ENCODE results near the gene EGFLAM. TPM values are rescaled to one million over a fixed set of nuclear protein-coding genes. Genes with fewer than 3 reads are reported as not detected.
A peak's percentile ranks its signal among the peaks of the same experiment; 100 is the strongest.

Gene EGFLAM
- total RNA-seq, 1 donor from 2014 or later = 13.2 TPM

DNA sequence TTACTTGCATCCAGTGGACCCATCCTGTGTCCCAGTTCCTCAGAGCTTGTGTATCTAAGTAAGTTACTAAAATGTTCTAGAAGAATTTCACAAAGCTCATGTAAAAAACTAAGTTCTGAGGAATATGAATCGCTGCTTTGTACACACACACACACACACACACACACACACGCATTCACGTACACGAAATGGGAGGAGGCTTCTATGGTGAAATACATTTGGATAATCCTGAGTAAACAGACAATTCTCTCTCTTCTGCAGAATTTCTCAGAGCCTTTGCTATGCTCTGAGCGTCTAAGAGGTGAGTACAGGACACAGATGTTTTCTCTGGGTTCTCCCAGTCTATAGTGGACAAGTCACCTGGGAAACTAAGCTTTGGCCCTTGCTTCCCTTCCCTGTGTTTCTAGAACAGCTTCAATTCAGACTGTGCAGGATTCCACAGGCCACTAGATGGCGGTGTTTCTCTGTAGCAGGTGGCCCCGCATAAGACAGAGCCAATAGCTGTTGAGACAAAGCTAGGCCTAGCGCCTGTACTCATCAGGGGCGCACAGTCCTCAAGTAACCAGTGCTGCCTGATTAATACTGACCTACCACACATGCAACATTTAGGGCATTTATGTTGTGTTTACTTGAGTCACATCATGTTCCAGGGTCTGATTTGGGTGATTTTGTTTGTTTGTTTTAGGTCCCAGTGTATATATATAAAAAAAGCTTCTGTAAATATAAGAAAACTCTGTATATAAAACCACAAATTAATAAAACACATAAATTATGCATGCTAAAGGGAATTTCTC lies 183.3 kb downstream of the EGFLAM start:
- Mint-ChIP-seq H3K36me3 (ENCODE audit: unreplicated experiment) (no peaks in the 10 kb centered on the region), H3K4me1 (ENCODE audit: low read depth, unreplicated experiment) (peaks cover 2% of the 10 kb centered on the region), H3K27ac (ENCODE audit: unreplicated experiment) (peak overlapping the region; percentile 48), H3K4me3 (ENCODE audit: unreplicated experiment) (no peak overlapping the region), H3K27me3 (ENCODE audit: unreplicated experiment) (no peaks in the 10 kb centered on the region), H3K9me3 (ENCODE audit: unreplicated experiment) (peaks cover 4% of the 10 kb centered on the region)
- peak; percentile 90 for DNase-seq
- TF ChIP-seq, protein P1, sequence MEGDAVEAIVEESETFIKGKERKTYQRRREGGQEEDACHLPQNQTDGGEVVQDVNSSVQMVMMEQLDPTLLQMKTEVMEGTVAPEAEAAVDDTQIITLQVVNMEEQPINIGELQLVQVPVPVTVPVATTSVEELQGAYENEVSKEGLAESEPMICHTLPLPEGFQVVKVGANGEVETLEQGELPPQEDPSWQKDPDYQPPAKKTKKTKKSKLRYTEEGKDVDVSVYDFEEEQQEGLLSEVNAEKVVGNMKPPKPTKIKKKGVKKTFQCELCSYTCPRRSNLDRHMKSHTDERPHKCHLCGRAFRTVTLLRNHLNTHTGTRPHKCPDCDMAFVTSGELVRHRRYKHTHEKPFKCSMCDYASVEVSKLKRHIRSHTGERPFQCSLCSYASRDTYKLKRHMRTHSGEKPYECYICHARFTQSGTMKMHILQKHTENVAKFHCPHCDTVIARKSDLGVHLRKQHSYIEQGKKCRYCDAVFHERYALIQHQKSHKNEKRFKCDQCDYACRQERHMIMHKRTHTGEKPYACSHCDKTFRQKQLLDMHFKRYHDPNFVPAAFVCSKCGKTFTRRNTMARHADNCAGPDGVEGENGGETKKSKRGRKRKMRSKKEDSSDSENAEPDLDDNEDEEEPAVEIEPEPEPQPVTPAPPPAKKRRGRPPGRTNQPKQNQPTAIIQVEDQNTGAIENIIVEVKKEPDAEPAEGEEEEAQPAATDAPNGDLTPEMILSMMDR (IDR thresholded peaks at IDR 0.05; ENCODE audit: partially characterized antibody, unreplicated experiment) = peak; percentile 94

DNA sequence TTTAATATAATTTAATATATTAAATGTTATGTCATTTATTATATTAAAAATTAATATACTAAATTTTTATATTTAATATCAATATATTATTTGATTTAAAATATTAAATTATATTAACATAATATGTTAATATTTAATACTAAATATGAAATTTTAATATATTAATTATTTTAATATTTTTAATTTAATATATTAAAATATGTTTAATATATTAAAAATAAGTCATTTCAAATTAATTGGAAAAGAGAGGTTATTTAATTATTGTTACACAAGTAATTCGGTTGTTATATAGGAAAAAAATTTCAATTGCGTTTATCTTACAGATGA lies 183.9 kb downstream of the EGFLAM start:
- Mint-ChIP-seq H3K27me3 (ENCODE audit: unreplicated experiment) (no peaks in the 10 kb centered on the region), H3K9me3 (ENCODE audit: unreplicated experiment) (peaks cover 4% of the 10 kb centered on the region), H3K36me3 (ENCODE audit: unreplicated experiment) (no peaks in the 10 kb centered on the region), H3K27ac (ENCODE audit: unreplicated experiment) (no peak overlapping the region), H3K4me1 (ENCODE audit: low read depth, unreplicated experiment) (peaks cover 2% of the 10 kb centered on the region), H3K4me3 (ENCODE audit: unreplicated experiment) (no peak overlapping the region)
- TF ChIP-seq, protein P1 (IDR thresholded peaks at IDR 0.05; ENCODE audit: partially characterized antibody, unreplicated experiment) = no peak
- no peak for DNase-seq

- H3K27ac Mint-ChIP-seq (ENCODE audit: unreplicated experiment) = no peak overlapping the region
- no peak overlapping the region for H3K4me3 Mint-ChIP-seq (ENCODE audit: unreplicated experiment)
- H3K36me3 Mint-ChIP-seq (ENCODE audit: unreplicated experiment) = no peaks in the 10 kb centered on the region
- peaks cover 2% of the 10 kb centered on the region for H3K4me1 Mint-ChIP-seq (ENCODE audit: low read depth, unreplicated experiment)
- no peak for DNase-seq
- H3K27me3 Mint-ChIP-seq (ENCODE audit: unreplicated experiment) = no peaks in the 10 kb centered on the region
- TF ChIP-seq, protein P1 (IDR thresholded peaks at IDR 0.05; ENCODE audit: partially characterized antibody, unreplicated experiment) = no peak
- peaks cover 6% of the 10 kb centered on the region for H3K9me3 Mint-ChIP-seq (ENCODE audit: unreplicated experiment)
Observed at GRCh38 chr5:38443390-38443789, 185.0 kb downstream of the EGFLAM start.

DNA sequence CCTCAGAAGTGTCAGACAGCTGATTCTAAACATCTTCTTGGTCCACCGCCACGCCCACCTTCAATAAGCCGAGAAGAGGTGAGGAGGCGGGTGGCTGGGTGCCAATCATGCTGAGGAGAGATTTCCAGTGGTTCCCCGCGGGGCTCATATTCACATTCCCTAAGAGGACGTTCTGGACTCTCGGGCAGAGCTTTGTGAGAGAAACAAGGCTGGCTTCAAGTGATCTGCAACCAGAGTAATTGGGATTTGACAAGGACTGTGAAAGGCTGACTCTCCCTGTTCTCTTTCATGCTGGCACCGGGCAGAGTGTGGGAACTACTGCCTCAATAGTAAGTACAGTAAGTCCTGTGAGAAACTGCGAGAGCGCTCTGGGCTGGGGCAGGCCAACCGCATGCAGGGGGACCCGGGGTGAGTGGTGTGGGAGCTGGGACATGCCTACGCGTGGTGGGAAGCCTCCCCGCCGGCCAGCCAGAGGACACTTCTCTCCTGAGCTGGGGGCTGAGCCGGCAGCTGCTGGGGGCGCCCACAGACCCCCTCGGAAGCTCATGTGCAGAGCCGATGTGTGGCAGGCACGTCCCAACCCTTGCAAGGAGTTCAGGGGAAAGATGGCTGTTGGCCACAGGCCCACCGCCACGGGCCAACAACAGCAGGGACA lies 187.1 kb downstream of the EGFLAM start:
- Mint-ChIP-seq H3K4me1 (ENCODE audit: low read depth, unreplicated experiment) (peaks cover 6% of the 10 kb centered on the region), H3K9me3 (ENCODE audit: unreplicated experiment) (peaks cover 7% of the 10 kb centered on the region), H3K27me3 (ENCODE audit: unreplicated experiment) (peaks cover 2% of the 10 kb centered on the region), H3K27ac (ENCODE audit: unreplicated experiment) (no peak overlapping the region), H3K4me3 (ENCODE audit: unreplicated experiment) (no peak overlapping the region), H3K36me3 (ENCODE audit: unreplicated experiment) (peaks cover 4% of the 10 kb centered on the region)
- TF ChIP-seq, protein P1 (IDR thresholded peaks at IDR 0.05; ENCODE audit: partially characterized antibody, unreplicated experiment) = no peak
- DNase-seq = no peak

DNA sequence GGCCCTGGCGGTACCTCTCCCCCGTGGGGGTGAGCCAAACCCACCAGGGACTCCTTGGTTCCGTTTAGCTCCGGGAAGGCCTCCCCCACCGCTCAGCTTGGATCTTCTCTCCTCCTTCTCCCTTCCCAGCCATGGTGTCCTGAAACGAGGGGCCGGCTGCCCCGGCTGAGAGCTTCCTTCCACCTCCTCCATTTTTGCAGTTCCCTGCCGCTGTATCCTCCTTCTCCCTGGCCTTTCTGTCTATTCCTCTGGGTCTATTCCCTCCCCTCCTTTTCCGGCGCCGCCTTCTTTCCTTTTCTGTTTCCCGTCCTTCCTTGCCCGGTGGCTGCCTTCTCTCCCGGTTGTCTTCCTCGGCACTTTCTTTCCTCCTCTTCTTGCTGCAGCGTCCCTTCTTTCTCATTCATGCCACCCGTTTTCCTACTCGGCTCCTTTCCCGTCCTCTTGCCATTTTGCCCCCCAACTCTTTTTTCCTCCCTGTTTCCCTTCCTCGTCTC lies 187.7 kb downstream of the EGFLAM start:
- peaks cover 2% of the 10 kb centered on the region for H3K27me3 Mint-ChIP-seq (ENCODE audit: unreplicated experiment)
- H3K9me3 Mint-ChIP-seq (ENCODE audit: unreplicated experiment) = peaks cover 7% of the 10 kb centered on the region
- H3K36me3 Mint-ChIP-seq (ENCODE audit: unreplicated experiment) = peaks cover 4% of the 10 kb centered on the region
- H3K4me3 Mint-ChIP-seq (ENCODE audit: unreplicated experiment) = no peak overlapping the region
- no peak overlapping the region for H3K27ac Mint-ChIP-seq (ENCODE audit: unreplicated experiment)
- no peak for DNase-seq
- TF ChIP-seq, protein P1 (IDR thresholded peaks at IDR 0.05; ENCODE audit: partially characterized antibody, unreplicated experiment) = no peak
- H3K4me1 Mint-ChIP-seq (ENCODE audit: low read depth, unreplicated experiment) = peaks cover 6% of the 10 kb centered on the region
